G401.6 (cell line): ENCODE results near the gene APOBEC3A.
A peak's percentile ranks its signal among the peaks of the same experiment; 100 is the strongest.
"Not testable (repeated sequence)": the region's sequence is repeated elsewhere in the genome, so short reads cannot be mapped to it uniquely, and the experiment has no call there.

Experiments
- FAIRE-seq: peaks from 2 replicates; lab custom pipeline; 2012; peaks lifted over from hg19 to GRCh38; lab: Jason Lieb, UNC

APOBEC3A gene

GRCh38 chr22:38960673-38961072, 3.3 kb downstream of the APOBEC3A start:
- FAIRE-seq, result not testable (repeated sequence)

GRCh38 chr22:38963291-38963738, 5.9 kb downstream of the APOBEC3A start:
- FAIRE-seq, result not testable (repeated sequence)

GRCh38 chr22:38963872-38964271, 6.5 kb downstream of the APOBEC3A start:
- no peak for FAIRE-seq

GRCh38 chr22:38964306-38964705, 6.9 kb downstream of the APOBEC3A start:
- no peak for FAIRE-seq

GRCh38 chr22:38964989-38965388, 7.6 kb downstream of the APOBEC3A start:
- FAIRE-seq, result no peak

- FAIRE-seq, result no peak
Observed at GRCh38 chr22:38965614-38966379, 8.4 kb downstream of the APOBEC3A start.

GRCh38 chr22:38966380-38966702, 8.9 kb downstream of the APOBEC3A start:
- no peak for FAIRE-seq

GRCh38 chr22:38966942-38967341, 9.5 kb downstream of the APOBEC3A start:
- FAIRE-seq, result no peak

- FAIRE-seq, result no peak
Observed at GRCh38 chr22:38967451-38968450, 10.3 kb downstream of the APOBEC3A start.

- FAIRE-seq, result no peak
Observed at GRCh38 chr22:38968801-38969200, 11.4 kb downstream of the APOBEC3A start.

GRCh38 chr22:38970551-38970950, 13.1 kb downstream of the APOBEC3A start:
- no peak for FAIRE-seq

GRCh38 chr22:38971202-38971601, 13.8 kb downstream of the APOBEC3A start:
- FAIRE-seq, result no peak

- FAIRE-seq, result no peak
Observed at GRCh38 chr22:38971791-38972190, 14.4 kb downstream of the APOBEC3A start.

- FAIRE-seq, result no peak
Observed at GRCh38 chr22:38972558-38972957, 15.1 kb downstream of the APOBEC3A start.

- FAIRE-seq, result no peak
Observed at GRCh38 chr22:38973289-38974169, 16.1 kb downstream of the APOBEC3A start.

- FAIRE-seq, result no peak
Observed at GRCh38 chr22:38974170-38974825, 16.9 kb downstream of the APOBEC3A start.

GRCh38 chr22:38974826-38975175, 17.4 kb downstream of the APOBEC3A start:
- FAIRE-seq, result no peak

- not testable (repeated sequence) for FAIRE-seq
Observed at GRCh38 chr22:38977289-38977688, 19.9 kb downstream of the APOBEC3A start.

- FAIRE-seq, result not testable (repeated sequence)
Observed at GRCh38 chr22:38980587-38980986, 23.2 kb downstream of the APOBEC3A start.

GRCh38 chr22:38981005-38981991, 23.9 kb downstream of the APOBEC3A start:
- peak; percentile 34 for FAIRE-seq
